H7 (cell line): ENCODE results near the gene MED12L. TPM values are rescaled to one million over a fixed set of nuclear protein-coding genes. Genes with fewer than 3 reads are reported as not detected.

Experiments
- DNase-seq: peaks from one replicate; pipeline ENCODE4 v3.0.0; 2012
- H3K27me3 ChIP-seq: 2 replicates; pipeline ENCODE4 v1.6.0; 2011; ENCODE audit warnings: mild to moderate bottlenecking, low read length; ENCODE audit not compliant: control insufficient read depth, insufficient read depth
- H3K36me3 ChIP-seq: replicated peaks from 2 replicates; pipeline ENCODE4 v1.5.1; 2011; ENCODE audit warnings: low read length; ENCODE audit not compliant: control insufficient read depth, insufficient read depth
- H3K4me3 ChIP-seq: 2 replicates; pipeline ENCODE4 v1.5.1; 2011; ENCODE audit warnings: low read depth, mild to moderate bottlenecking, control low read depth, low read length, moderate library complexity; ENCODE audit not compliant: insufficient read depth
- total RNA-seq: library from RNA; depleted of rRNA; stranded (reverse); fragments of >200 nt; shearing (Covaris generic); gene quantifications from 2 replicates; pipeline ENCODE4 v1.2.3, GENCODE V29; 2014

The MED12L gene
- total RNA-seq, 1 experiment from 2014 or later, result 7.9 TPM

- Histone ChIP-seq H3K27me3 (no peaks in the 10 kb centered on the region), H3K36me3 (no peaks in the 10 kb centered on the region), H3K4me3 (no peak overlapping the region)
- DNase-seq, result no peak
Measured at GRCh38 chr3:151315136-151315535, 229.7 kb downstream of the MED12L start.

DNA sequence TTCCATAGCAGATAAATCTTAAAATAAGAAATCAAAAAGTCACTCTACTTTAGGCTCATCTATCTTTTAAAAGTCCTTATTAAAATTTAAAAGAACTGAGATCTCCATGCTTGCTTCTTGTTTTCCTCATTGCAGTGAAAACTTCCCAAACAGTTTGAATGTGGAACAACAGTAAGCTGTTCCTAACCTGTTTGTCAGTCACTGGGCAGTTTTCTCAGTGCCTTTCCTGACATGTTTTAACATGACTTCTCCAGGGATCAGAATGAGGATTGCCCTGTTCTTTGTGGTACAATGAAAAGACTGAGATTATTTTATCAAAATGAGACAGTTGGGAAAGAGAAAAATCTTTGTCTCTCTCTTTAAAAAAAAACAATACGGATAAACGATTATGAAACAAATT is 230.4 kb downstream of the MED12L start:
- no peaks in the 10 kb centered on the region for H3K36me3 ChIP-seq
- H3K4me3 ChIP-seq, result no peak overlapping the region
- no peaks in the 10 kb centered on the region for H3K27me3 ChIP-seq
- no peak for DNase-seq

GRCh38 chr3:151316267-151316991 is 231.0 kb downstream of the MED12L start, which contains the start of gene GPR87:
GPR87 (minus strand) TSS chr3:151316820; CDS start chr3:151300100, 16,720 bp downstream.
- DNase-seq, result no peak
- H3K27me3 ChIP-seq, result no peaks in the 10 kb centered on the region
- H3K4me3 ChIP-seq, result no peak within 1 kb of the TSS
- H3K36me3 ChIP-seq, result no peaks in the 10 kb centered on the region

GRCh38 chr3:151318313-151318712 is 232.8 kb downstream of the MED12L start:
- DNase-seq, result no peak
- Histone ChIP-seq H3K4me3 (no peak overlapping the region), H3K36me3 (no peaks in the 10 kb centered on the region), H3K27me3 (no peaks in the 10 kb centered on the region)

DNA sequence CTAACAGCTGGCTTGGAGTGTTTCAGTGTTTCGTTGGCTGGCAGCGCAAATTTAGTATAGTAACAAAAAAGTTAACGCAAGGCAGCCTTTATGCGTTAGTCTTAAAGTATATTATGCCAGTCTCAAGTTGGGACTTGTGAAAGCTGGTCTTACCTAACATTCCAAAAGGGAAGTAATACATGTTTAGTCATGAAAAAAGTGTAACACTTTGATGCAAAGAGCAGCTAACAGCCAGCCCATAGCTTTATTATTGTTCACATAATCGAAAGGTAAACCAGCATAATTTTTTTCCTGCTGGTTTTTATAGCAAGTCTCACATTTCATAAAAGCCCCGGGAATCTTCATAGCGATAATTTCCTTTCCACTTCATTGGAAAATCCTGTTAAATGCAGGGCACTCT is 233.5 kb downstream of the MED12L start:
- no peaks in the 10 kb centered on the region for H3K27me3 ChIP-seq
- no peak overlapping the region for H3K4me3 ChIP-seq
- H3K36me3 ChIP-seq, result no peaks in the 10 kb centered on the region
- no peak for DNase-seq

GRCh38 chr3:151319628-151320027 is 234.2 kb downstream of the MED12L start:
- H3K27me3 ChIP-seq, result no peaks in the 10 kb centered on the region
- no peak overlapping the region for H3K4me3 ChIP-seq
- no peak for DNase-seq
- no peaks in the 10 kb centered on the region for H3K36me3 ChIP-seq

DNA sequence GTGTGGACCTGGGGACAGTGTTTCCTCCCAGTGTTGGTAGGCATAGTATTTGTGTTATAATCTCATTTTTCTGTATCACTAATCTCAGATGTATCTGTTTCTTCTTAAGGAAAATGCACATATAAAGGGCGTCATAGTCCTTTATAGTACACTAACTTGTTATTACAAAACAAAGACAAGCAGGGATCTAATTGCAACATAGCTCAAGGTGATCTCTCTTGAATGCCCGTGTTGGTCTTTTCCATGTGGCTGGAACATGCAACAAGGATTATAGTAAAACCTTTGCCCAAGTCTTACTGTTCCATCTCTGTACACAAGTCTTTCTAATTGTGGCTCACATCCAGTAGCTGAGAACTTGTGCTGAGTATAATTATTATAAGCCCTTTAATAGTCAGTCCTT is 234.7 kb downstream of the MED12L start:
- H3K4me3 ChIP-seq, result no peak overlapping the region
- no peak for DNase-seq
- H3K27me3 ChIP-seq, result no peaks in the 10 kb centered on the region
- no peaks in the 10 kb centered on the region for H3K36me3 ChIP-seq

DNA sequence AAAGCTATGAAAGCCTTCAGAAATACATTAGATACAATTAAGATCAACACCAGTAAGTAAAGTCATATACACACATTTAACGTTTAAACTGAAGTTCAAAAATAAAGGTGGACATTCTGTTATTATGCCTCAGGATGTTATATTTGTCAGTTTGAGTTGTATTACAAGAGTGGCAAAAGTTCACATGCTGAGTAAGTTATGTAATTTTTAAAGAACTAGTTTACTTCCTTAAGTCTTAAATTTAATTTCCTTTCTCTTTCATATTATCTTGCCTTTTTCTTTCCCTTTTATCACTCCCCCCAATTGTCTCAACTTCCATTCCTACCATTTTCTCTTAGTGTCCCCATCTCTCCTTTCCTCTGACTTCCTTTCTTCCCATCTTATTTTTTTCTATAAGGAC is 236.1 kb downstream of the MED12L start:
- no peaks in the 10 kb centered on the region for H3K27me3 ChIP-seq
- no peaks in the 10 kb centered on the region for H3K36me3 ChIP-seq
- DNase-seq, result no peak
- no peak overlapping the region for H3K4me3 ChIP-seq

- no peaks in the 10 kb centered on the region for H3K27me3 ChIP-seq
- DNase-seq, result no peak
- H3K4me3 ChIP-seq, result no peak overlapping the region
- no peaks in the 10 kb centered on the region for H3K36me3 ChIP-seq
Measured at GRCh38 chr3:151322511-151322910, 237.0 kb downstream of the MED12L start.

DNA sequence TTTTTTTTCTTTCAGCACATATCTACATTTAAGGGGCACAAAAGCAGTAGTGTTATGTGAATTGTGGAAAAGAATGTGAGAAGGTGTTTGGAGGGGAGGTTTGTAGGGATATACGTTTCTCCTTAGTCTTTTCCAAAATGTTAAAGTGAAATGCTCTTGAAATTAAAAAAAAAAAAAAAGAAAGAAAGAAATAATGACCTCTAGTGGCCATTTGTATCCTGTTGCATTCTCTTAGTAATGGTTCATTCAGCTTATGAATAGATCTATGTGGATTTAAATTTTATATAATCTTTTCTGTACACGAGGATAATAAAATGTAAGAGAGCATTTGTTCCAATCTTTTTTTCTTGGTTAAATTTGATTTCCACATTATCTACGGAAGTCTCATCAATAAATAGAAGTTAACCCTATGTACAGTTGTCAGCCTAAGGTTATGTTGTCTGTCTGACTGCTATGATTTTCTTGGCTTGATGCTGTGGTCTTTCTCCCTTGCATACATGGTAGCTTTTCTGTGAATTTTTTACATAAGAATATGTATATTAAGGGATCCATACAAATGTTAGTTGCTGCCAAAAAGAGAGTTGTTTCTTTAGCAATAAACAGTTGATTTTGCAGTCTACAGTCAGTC is 242.2 kb downstream of the MED12L start:
- H3K4me3 ChIP-seq, result no peak overlapping the region
- no peaks in the 10 kb centered on the region for H3K36me3 ChIP-seq
- H3K27me3 ChIP-seq, result no peaks in the 10 kb centered on the region
- no peak for DNase-seq

- no peaks in the 10 kb centered on the region for H3K27me3 ChIP-seq
Measured at GRCh38 chr3:151328298-151328995, 243.0 kb downstream of the MED12L start.

GRCh38 chr3:151329363-151329762 is 243.9 kb downstream of the MED12L start, which contains the start of gene P2RY13:
P2RY13 (minus strand) TSS chr3:151329549; CDS start chr3:151329528, 21 bp downstream.
- Histone ChIP-seq H3K4me3 (no peak within 1 kb of the TSS), H3K36me3 (no peaks in the 10 kb centered on the region), H3K27me3 (no peaks in the 10 kb centered on the region)
- no peak for DNase-seq

More at GRCh38 chr3:151328298-151328995, 243.0 kb downstream of the MED12L start:
- no peak for DNase-seq
- no peaks in the 10 kb centered on the region for H3K36me3 ChIP-seq
- H3K4me3 ChIP-seq, result no peak overlapping the region

GRCh38 chr3:151330379-151330778 is 244.9 kb downstream of the MED12L start:
- H3K4me3 ChIP-seq, result no peak overlapping the region

GRCh38 chr3:151330899-151331298 is 245.4 kb downstream of the MED12L start:
- Histone ChIP-seq H3K4me3 (no peak overlapping the region), H3K27me3 (no peaks in the 10 kb centered on the region), H3K36me3 (no peaks in the 10 kb centered on the region)
- no peak for DNase-seq

More at GRCh38 chr3:151330379-151330778, 244.9 kb downstream of the MED12L start:
- DNase-seq, result no peak
- H3K36me3 ChIP-seq, result no peaks in the 10 kb centered on the region
- H3K27me3 ChIP-seq, result no peaks in the 10 kb centered on the region

DNA sequence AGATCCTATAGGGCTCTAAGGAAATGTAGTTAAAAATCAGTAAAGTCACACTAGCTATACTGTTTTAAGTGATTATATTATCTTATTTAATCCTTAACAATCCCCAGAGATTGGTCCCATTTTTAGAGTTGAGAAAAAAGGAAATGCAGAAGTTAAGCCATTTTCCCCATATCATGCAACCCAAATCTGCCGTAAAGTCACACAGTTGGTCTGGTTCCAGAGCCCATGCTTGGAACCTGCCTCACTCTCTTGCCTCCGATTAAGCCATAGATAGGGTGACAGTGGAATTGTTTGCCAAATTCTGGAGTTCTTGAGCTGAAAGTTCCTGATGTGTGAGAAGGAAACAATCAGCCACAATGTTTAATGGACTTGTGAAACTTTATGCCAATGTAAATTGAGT is 246.2 kb downstream of the MED12L start:
- Histone ChIP-seq H3K27me3 (no peaks in the 10 kb centered on the region), H3K36me3 (no peaks in the 10 kb centered on the region), H3K4me3 (no peak overlapping the region)
- no peak for DNase-seq
